H1 (cell line): ENCODE results near the gene MAP3K10. TPM values are rescaled to one million over a fixed set of nuclear protein-coding genes. Genes with fewer than 3 reads are reported as not detected.

Source experiments
- CHD7 ChIP-seq: fragments of 300-600 bp; sonication (generic); IDR thresholded peaks from 2 replicates; pipeline ENCODE4 v1.7.1; 2012; ENCODE audit warnings: low read length, moderate library complexity, mild to moderate bottlenecking, inconsistent platforms; ENCODE audit not compliant: insufficient replicate concordance
- JUND ChIP-seq: IDR thresholded peaks from 2 replicates; pipeline ENCODE4 v1.6.1; 2011; ENCODE audit warnings: mild to moderate bottlenecking, improper control_type of control experiment, low read length
- POU5F1 ChIP-seq: IDR thresholded peaks from 2 replicates; pipeline ENCODE4 v1.6.1; 2011; ENCODE audit warnings: low read depth, mild to moderate bottlenecking, low read length, moderate library complexity
- RBBP5 ChIP-seq: IDR thresholded peaks from 2 replicates; pipeline ENCODE4 v1.7.1; 2012; ENCODE audit warnings: low read depth, mild to moderate bottlenecking, inconsistent platforms, low read length, moderate library complexity, borderline replicate concordance
- RFX5 ChIP-seq: IDR thresholded peaks from 2 replicates; pipeline ENCODE4 v1.6.1; 2011; ENCODE audit warnings: low read depth, low read length, improper control_type of control experiment, borderline replicate concordance
- TAF1 ChIP-seq: IDR thresholded peaks from 2 replicates; pipeline ENCODE4 v1.6.1; 2011; ENCODE audit warnings: mild to moderate bottlenecking, low read depth, low read length
- polyA plus RNA-seq, 7 experiments: library from polyadenylated mRNA; depleted of rRNA in 3 of 7; stranded (reverse) in 5 of 7; unstranded in 2 of 7; fragments of >200 nt in 5 of 7; fragments of 200-250 nt in 2 of 7; gene quantifications; 1 replicate in 5 of 7; 2 replicates in 1 of 7; 4 replicates in 1 of 7; pipeline versions ENCODE4 v1.2.1 to v1.2.3, GENCODE V29; 2011 to 2013; ENCODE audit warnings: missing spikeins in 2 of 7, mixed read lengths in 2 of 7
- total RNA-seq: library from RNA; stranded (reverse); fragmentation: NEBNext Ultra II Directional; extraction: Animal tissue kit (Norgen Biotek cat#: 25700); gene quantifications from 2 replicates; pipeline ENCODE4 v1.2.1, GENCODE V29; 2021

MAP3K10 gene
- total and polyA plus RNA-seq, 2 of the 8 experiments (the other 6 are each of a cell fraction or from before 2014, with no cell fraction given) = 4.9 to 15.9 TPM

GRCh38 chr19:40229484-40229883 is 38.3 kb downstream of the MAP3K10 start (continued):
- TF ChIP-seq CHD7 (no peak), RFX5 (no peak), POU5F1 (no peak), JUND (no peak), TAF1 (no peak), RBBP5 (no peak)
